Measurements from ENCODE around the gene WNT2.

WNT2 gene

GRCh38 chr7:117322741-117323304 is at the start of gene WNT2:
WNT2 (minus strand) TSS chr7:117323058; CDS start chr7:117322989, 69 bp downstream.
- DNase-seq (ENCODE audit: low read depth in 2 of 2) = no peak

DNA sequence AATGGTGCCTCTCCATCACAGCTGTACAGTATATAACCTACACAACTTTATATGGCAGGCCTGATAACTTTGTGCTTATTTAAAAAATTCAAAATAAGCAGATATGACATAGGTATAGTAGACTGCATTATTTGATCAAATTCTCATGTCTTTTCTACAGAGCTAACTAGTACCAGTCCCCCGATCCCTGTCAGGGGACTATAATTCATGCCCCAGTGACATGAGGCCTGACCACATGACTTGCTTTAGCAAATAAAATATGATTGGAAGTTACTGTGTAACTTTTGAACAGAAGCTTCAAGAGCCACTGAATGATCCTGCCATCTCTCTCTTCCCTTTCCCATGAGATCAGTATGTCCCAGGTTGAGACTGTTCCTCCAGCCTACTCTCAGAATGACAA is 49.2 kb upstream of the WNT2 start:
- DNase-seq (ENCODE audit: low read depth in 2 of 2) = no peak

- no peak for DNase-seq (ENCODE audit: low read depth in 2 of 2)
Observed at GRCh38 chr7:117364339-117365080, 41.7 kb upstream of the WNT2 start.

- DNase-seq (ENCODE audit: low read depth in 2 of 2) = no peak
Observed at GRCh38 chr7:117362294-117362888, 39.5 kb upstream of the WNT2 start.

DNA sequence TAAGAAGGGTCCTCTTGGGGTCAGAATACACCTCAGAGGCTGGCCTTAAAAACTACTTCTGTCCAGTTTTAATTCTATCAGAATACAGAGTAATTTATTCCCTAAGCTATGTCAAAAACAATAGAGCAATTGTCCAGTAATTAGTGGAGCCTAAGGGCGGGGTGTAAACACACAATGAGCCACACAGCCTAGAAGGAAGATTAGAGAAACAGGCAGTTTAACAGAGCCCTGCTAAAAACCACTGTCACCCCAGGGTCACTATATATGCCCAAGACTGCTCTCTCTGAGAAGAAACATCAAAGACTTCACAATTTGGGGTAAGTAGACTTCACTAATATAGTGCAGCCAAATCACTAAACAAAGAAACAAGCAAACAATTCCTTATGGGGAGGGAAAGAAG is 27.2 kb upstream of the WNT2 start:
- no peak for DNase-seq (ENCODE audit: low read depth in 2 of 2)

GRCh38 chr7:117349570-117349969 is 26.7 kb upstream of the WNT2 start:
- DNase-seq (ENCODE audit: low read depth in 2 of 2) = no peak

GRCh38 chr7:117347962-117348672 is 25.3 kb upstream of the WNT2 start:
- no peak for DNase-seq (ENCODE audit: low read depth in 2 of 2)

GRCh38 chr7:117347480-117347879 is 24.6 kb upstream of the WNT2 start:
- DNase-seq (ENCODE audit: low read depth in 2 of 2) = no peak

- no peak for DNase-seq (ENCODE audit: low read depth in 2 of 2)
Observed at GRCh38 chr7:117346161-117346560, 23.3 kb upstream of the WNT2 start.

- DNase-seq (ENCODE audit: low read depth in 2 of 2) = no peak
Observed at GRCh38 chr7:117338020-117338419, 15.2 kb upstream of the WNT2 start.

DNA sequence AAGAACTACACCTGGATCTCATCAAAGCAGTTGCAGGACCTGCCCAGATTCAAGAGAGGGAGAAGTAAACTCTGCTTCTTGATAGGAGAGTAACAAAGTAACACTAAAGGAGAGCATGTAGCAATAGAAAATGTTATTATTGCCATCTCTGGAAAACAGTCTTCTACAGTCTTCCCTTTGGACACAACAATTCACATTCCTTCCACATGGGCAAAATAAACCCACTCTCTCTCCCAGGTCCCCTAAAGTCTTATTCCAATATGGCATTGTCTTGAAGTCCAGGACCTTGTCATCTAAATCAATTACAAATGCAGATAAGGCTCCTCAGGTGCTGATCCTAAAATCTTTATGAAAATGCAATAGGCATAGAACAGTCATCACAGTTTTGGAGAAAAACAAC is 10.3 kb upstream of the WNT2 start:
- no peak for DNase-seq (ENCODE audit: low read depth in 2 of 2)

GRCh38 chr7:117332031-117332430 is 9.2 kb upstream of the WNT2 start:
- DNase-seq (ENCODE audit: low read depth in 2 of 2) = no peak

DNA sequence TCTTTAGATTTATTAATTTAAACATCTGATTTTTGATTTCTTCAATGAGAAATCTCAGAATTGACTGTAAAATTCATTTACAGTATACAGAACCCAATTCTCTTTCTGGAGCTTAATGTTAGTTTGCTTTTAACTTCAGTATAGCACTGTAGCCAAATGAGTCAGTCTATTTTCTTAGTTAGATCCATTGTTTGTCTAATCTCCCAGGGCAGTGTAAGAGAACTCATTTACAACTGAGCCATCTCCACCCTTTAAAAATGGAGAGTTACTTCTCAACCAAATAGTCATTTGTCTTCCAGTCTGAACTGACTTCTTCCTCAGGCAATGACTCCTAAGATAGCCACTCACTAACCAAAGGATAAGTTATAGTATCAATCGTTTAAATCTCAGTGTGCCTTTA is 3.0 kb upstream of the WNT2 start:
- DNase-seq (ENCODE audit: low read depth in 2 of 2) = no peak

DNA sequence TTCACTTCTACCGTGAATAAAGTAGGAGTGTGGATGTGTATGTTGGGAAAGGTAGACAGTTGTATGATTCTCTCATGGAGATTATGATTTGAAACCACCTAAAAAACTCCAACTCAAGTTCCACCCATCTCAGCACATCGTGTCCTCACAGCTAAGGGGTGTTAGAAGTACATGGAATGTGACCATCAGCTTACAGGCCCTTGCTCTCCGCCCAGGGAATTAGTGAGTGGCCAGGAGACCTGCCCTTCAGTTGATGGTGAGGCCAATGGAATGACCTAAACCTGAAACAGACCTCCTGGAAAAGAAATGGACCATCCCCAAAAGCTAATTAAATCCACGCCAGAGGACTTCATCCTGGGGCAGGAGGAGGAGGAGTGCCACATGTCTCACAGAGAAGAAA is 2.1 kb upstream of the WNT2 start:
- no peak for DNase-seq (ENCODE audit: low read depth in 2 of 2)

GRCh38 chr7:117323851-117324711 is 1.2 kb upstream of the WNT2 start:
- no peak for DNase-seq (ENCODE audit: low read depth in 2 of 2)

DNA sequence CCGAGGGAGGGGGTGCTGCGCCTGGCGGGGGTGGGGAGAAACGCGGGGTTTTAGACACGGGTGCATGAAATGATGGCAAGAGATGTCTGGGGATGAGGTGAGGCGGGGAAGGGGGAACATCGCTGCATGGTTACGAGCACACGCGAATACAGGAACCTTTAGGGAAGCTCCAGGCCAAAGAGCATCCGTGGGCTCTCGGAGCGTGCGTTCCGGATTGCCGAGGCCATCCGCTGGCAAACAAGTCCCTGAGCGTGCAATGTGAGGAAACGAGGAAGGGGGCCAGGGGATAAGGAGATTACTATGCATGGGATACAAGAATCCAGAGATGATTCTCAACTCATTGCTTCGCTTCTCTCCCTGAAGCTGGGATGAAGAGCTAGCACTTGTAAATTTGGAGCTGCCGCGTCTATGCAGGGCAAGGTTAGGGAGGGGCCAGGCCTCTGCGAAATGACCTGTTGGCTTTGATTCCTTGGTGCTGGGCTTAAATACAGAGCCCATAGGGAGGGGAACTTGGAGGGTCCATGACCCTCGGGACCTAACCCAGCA is 520 bp upstream of the WNT2 start:
- DNase-seq (ENCODE audit: low read depth in 2 of 2) = no peak

DNA sequence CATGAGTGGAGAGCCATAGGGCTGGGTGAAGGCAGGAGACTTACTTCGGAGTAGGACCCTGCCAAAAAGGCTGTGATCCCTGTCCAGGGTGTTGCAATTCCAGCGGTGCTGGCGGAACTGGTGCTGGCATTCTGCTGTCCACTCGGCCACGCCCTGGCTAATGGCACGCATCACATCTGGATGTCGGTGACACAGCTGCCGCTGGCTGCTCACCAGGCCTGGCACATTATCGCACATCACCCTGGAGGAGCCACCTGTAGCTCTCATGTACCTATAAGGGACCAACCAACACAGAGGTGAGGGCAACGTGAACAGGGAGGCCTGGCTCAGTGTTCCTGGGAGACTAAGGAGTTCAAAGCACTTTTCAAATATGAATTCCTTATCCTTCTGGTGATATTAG is 2.3 kb downstream of the WNT2 start:
- no peak for DNase-seq (ENCODE audit: low read depth in 2 of 2)

GRCh38 chr7:117319181-117319580 is 3.7 kb downstream of the WNT2 start:
- DNase-seq (ENCODE audit: low read depth in 2 of 2) = no peak

- DNase-seq (ENCODE audit: low read depth in 2 of 2) = no peak
Observed at GRCh38 chr7:117313582-117313981, 9.3 kb downstream of the WNT2 start.

DNA sequence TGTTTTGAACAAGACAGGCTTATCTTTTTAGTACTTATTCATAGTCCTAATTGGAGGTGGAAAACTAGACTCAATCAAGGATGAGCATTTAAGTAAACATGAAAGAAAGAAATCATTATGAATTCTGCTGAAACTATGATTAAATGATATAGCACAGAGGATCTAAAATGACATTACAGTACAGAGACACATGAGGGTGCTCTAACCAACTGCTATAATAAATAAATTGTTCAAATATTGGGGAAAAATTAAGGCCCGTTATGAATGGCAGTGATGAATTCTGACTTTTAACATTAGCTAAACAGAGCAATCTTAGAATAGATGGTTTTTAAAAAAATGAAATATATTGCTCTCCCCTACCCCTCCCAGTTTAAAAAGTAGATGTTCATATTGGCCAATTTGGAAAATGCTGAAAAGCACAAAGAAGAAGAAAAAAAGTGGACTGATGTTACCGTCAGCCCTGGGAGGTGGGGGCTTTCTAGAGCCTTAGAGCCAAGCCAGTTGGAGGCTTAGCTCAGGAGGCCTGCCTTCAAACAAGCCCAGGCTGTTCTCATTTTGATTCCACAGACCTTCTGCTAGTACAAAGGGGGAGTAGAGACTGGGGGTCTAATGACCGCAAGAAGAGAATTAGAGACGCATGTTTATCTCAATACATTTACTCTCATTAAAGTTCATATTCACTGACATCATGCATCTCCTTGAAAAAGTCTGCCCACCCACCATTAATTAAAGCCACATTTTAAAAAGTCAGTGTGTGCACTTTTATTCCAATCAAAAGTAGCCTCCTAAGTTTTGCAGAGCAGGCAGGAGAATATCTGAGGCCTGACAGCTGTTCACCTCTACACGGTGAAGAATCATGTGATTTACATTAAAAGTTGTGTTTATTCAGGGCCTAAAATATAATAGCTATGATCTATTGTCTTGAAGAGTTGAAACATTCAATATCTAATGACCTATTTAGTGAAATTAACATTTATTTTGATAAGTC is 10.0 kb downstream of the WNT2 start:
- DNase-seq (ENCODE audit: low read depth in 2 of 2) = no peak

Measured in stimulated activated CD8-positive, alpha-beta memory T cell treated with anti-CD3 and anti-CD28 coated beads, Interleukin-7, amount 100 ng/mL, for 4 hours (primary cell).